HG03066 (cell line): ENCODE results near the gene RPS25.
"Not testable (repeated sequence)": the region's sequence is repeated elsewhere in the genome, so short reads cannot be mapped to it uniquely, and the experiment has no call there.

Experiments used
- ATAC-seq: cut with Tn5 transposase; IDR thresholded peaks from one replicate; pipeline ENCODE4 v1.9.1; 2021; ENCODE audit warnings: low read depth; ENCODE audit not compliant: unreplicated experiment

The RPS25 gene

GRCh38 chr11:119019996-119020395 is 1.9 kb upstream of the RPS25 start:
- ATAC-seq: no peak

DNA sequence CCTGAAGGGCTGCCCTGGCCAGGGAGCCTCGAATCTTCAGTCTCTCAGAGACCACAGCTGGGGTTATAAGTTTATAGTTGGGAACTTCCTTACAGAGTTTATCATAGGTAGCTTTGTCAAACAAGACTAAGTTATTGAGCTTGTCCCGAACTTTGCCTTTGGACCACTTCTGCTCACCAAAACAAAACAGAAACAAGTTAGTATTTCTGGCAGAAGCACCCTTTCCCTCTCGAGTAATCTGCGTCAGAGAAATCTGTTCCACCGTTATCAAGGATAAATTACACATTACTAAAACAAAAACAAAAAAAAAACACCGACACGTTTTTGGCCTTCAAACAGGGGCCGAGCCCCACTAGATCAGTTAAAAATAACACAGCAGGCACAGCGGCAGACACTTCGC is 766 bp downstream of the RPS25 start:
- ATAC-seq: not testable (repeated sequence)

DNA sequence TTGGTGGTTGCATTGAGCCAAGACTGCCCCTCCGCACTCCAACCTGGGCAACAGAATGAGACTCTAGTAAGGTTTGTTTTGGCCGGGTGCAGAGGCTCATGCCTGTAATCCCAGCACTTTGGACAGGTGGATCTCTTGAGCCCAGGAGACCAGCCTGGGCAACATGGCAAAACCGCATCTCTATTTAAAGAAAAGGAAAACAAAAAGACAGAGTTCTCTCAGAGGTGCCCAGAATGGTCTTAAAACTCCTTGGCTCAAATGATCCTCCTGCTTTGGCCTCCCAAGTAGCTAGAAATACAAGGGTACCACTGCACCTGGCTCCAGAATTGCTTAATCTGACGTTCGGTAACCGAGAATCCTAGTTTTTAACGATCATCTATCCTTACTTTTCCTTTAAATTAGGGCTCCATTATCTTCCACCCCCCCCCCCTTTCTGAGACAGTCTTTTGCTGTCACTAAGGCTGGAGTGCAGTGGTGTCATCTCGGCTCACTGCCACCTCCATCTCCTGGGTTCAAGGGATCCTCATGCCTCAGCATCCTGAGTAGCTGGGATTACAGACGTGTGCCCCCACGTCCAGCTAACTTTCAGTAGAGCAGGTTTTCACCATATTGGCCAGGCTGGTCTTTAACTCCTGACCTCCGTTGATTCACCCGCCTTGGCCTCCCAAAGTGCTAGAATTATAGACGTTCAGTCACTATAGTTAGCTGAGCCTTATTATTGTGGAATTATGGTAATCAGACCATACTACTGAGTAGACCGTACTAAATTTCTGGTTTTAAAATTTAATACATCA is 1.7 kb downstream of the RPS25 start:
- no peak for ATAC-seq

DNA sequence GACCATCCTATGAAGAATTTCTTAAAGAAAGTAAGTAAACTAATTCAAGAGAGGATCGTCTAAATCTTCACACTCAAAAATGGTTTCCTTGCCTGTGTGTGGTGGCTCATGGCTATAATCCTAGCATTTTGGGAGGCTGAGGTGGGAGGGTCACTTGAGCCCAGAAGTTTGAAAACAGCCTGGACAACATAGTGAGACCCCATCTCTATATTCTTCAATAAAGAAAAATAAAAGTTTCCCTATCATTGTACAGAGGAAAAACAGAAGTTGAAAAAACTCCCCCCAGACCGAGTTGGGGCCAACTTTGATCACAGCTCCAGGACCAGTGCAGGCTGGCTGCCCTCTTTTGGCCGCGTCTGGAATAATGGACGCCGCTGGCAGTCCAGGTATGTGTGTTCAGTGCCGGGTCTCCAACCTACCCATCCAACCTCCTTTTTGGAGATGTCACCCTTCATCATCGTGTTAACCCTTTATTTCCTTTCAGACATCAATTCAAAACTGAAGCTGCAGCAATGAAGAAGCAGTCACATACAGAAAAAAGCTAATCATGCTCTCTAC is 3.0 kb downstream of the RPS25 start:
- no peak for ATAC-seq

DNA sequence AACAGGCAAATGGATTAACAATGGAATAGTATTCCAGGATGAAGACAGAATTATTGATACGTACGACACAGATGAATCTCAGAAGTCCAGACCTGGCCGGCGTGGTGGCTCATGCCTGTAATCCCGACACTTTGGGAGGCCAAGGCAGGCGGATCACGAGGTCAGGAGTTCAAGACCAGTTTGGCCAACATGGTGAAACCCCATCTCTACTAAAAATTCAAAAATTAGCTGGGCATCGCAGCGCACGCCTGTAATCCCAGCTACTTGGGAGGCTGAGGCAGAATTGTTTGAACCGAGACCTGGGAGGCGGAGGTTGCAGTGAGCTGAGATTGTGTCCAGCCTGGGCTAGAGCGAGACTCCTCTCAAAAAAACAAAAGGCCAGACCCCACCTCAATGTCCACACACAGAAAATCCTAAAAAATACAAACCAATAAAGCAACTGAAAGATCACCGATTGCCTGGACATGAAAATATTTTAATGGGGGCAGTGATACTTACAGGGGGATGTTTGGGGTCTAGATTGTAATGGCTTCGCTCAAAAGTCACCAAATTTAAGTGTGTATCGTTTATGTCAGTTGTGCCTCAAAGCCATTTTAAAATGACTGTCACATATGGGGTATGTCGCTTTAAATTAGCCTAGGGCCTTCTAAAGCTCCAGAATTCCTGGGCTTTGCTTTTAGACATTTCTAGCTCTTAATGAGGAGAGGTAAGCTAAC is 3.8 kb downstream of the RPS25 start:
- no peak for ATAC-seq

DNA sequence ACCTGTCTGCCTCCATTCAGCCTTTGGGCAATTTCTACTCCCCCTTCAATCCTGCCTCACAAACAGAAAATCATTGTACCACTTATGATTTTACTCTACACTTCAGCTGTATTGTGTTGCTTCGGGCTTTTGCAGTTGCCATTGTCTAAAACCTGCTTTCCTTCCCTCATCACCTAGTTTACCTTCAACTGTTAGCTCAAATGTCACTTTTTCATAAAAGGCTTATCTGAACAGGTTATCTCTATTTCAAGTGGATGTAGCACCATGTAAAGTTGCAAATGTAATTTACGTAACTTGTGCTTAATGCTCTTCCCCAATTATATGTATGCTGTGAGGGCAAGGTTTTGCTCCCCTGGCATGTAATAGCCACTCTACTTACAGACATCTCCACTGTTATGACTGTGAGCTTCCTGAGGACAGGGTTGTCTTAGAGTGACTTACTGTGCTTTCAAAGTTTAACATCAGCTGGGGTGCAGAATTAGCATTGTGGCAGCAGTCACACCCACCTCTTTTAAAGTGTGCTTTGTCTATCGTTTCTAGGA is 5.4 kb downstream of the RPS25 start:
- no peak for ATAC-seq

DNA sequence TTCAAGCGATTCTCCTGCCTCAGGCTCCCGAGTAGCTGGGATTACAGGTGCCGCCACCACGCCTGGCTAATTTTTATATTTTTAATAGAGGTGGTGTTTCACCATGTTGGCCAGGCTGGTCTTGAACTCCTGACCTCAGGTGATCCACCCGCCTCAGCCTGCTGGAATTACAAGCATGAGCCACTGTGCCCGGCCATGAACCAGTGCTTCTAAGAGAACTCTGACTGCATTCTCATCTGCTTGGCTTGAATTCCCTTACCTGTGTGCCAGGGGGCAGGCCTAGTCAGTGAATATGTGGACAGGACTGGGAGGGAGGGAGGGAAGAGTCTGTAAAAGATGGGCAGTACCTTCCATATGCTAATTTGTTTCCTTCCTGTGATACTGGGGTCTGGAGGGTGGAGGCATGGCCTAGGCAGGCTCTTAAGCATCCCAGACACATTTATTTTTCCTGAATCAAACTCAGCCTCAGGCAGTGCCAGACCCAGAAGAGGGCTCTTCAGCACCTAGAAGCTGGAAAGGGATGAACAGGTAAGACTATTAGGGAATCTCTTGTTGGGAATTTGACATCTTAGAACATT is 6.6 kb downstream of the RPS25 start:
- ATAC-seq: no peak

GRCh38 chr11:119006656-119007055 is 11.5 kb downstream of the RPS25 start:
- no peak for ATAC-seq

DNA sequence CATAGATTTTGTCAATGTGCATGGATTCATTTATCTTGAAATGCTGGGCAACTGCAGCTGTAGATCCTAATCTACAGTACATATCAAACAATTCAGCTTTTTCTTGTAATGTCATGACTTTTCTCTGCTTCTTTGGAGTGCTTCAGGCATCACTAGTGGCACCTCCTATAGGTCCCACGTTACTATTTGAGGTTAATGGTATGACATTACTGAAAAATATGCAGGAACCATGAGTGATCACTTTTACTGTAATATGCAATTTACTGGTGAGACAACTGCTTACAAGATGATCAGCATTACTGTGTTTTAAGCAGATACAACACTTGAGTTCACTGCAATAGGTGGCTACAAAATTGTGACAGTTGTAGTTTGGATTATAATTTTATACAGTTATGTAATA is 17.2 kb downstream of the RPS25 start:
- no peak for ATAC-seq

DNA sequence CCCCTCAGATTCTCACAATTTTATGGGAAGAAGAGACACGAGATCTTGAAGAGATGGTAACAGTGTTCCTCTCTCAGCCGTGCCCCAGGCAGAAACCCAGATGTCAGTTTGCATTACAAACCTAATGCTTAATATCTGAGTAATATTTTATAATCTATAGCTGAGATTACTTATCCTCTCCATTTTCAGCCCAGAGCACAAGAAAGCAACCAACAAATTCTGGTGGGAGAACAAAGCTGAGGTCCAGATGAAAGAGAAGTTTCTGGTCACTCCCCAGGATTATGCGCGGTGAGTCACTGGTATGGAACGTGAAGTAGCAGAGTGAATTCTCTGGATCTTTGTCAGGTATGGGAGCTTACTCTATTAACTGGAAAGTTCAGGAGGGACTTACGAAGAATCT is 19.3 kb downstream of the RPS25 start:
- ATAC-seq: no peak

- ATAC-seq: peak; percentile 21
These were observed 19.8 kb downstream of the RPS25 start for GRCh38 chr11:118998388-118998717.

- peak; percentile 90 for ATAC-seq
These were observed 20.3 kb downstream of the RPS25 start, which contains the start of gene CENATAC for GRCh38 chr11:118997627-118998387. CENATAC (plus strand) TSS chr11:118998138; CDS start chr11:118998198, 60 bp downstream.

GRCh38 chr11:118996926-118997626 is 21.1 kb downstream of the RPS25 start:
- peak; percentile 14 for ATAC-seq

DNA sequence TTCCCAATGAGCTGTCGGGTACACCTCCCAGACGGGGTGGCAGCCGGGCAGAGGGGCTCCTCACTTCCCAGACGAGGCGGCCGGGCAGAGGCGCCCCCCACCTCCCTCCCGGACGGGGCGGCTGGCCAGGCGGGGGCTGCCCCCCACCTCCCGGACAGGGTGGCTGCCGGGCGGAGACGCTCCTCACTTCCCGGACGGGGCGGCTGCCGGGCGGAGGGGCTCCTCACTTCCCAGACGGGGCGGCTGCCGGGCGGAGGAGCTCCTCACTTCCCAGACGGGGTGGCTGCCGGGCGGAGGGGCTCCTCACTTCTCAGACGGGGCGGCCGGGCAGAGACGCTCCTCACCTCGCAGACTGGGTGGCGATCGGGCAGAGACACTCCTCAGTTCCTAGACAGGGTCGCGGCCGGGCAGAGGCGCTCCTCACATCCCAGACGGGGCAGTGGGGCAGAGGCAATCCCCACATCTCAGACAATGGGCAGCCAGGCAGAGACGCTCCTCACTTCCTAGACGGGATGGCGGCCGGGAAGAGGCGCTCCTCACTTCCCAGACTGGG is 26.6 kb downstream of the RPS25 start:
- not testable (repeated sequence) for ATAC-seq

- no peak for ATAC-seq
These were observed 29.9 kb downstream of the RPS25 start for GRCh38 chr11:118988280-118988679.

- ATAC-seq: no peak
These were observed 33.3 kb downstream of the RPS25 start for GRCh38 chr11:118984825-118985224.

GRCh38 chr11:118984337-118984736 is 33.8 kb downstream of the RPS25 start:
- not testable (repeated sequence) for ATAC-seq

- ATAC-seq: no peak
These were observed 37.8 kb downstream of the RPS25 start for GRCh38 chr11:118980191-118980881.

- ATAC-seq: no peak
These were observed 38.7 kb downstream of the RPS25 start for GRCh38 chr11:118979434-118979833.
